ENCODE measurements around the gene GPR62. TPM values are rescaled to one million over a fixed set of nuclear protein-coding genes. Genes with fewer than 3 reads are reported as not detected.

Gene GPR62
- total and polyA plus RNA-seq, 2 experiments from 2014 or later: 0.10 to 0.38 TPM

- H3K4me3 Mint-ChIP-seq: no peak overlapping the region; the same call in 1 of the 3 replicates
- peaks cover 24% of the 10 kb centered on the region for H3K27me3 Mint-ChIP-seq (ENCODE audit: insufficient read depth, low read depth, poor library complexity)
- ATAC-seq (peak; percentile 1; the same call in 2 of the 3 replicates), DNase-seq (ENCODE audit: low spot score) (no peak)
- no peaks in the 10 kb centered on the region for H3K9me2 ChIP-seq (ENCODE audit: insufficient read depth)
- TF ChIP-seq JUNB (IDR thresholded peaks at IDR 0.05; ENCODE audit: unreplicated experiment): no peak
- no peak for TF ChIP-seq REST (IDR thresholded peaks at IDR 0.05; ENCODE audit: unreplicated experiment)
- TF ChIP-seq STAT1 (IDR thresholded peaks at IDR 0.05; ENCODE audit: unreplicated experiment): no peak
- no peaks in the 10 kb centered on the region for H3K79me2 ChIP-seq (replicated peaks; ENCODE audit: insufficient read depth)
- H3K4me2 ChIP-seq: no peak overlapping the region
- H3K27ac ChIP-seq (ENCODE audit: low read depth): no peak overlapping the region
- no peaks in the 10 kb centered on the region for H3K9me3 Mint-ChIP-seq
- H2AFZ ChIP-seq: no peak overlapping the region
- no peaks in the 10 kb centered on the region for H3K36me3 ChIP-seq (ENCODE audit: insufficient read depth)
- peaks cover 66% of the 10 kb centered on the region for H3K4me1 Mint-ChIP-seq
- no peaks in the 10 kb centered on the region for H4K20me1 ChIP-seq (replicated peaks; ENCODE audit: insufficient read depth)
- H3K4me1 ChIP-seq (ENCODE audit: insufficient read depth): peaks cover 30% of the 10 kb centered on the region; the same call in 1 of the 2 replicates
- peaks cover 3% of the 10 kb centered on the region; the same call in 1 of the 2 replicates for H3F3A ChIP-seq (replicated peaks; ENCODE audit: low read depth)
- H3K27ac Mint-ChIP-seq: no peak overlapping the region
- no peaks in the 10 kb centered on the region for H3K27me3 ChIP-seq (ENCODE audit: insufficient read depth)
- H3K4me3 ChIP-seq: no peak overlapping the region
- H3K36me3 Mint-ChIP-seq (ENCODE audit: low read depth): no peaks in the 10 kb centered on the region
These were observed 47.6 kb downstream of the GPR62 start for GRCh38 chr3:52002748-52003147.

GRCh38 chr3:52004163-52004787, 49.1 kb downstream of the GPR62 start:
- H3K27me3 Mint-ChIP-seq (ENCODE audit: insufficient read depth, low read depth, poor library complexity): peaks cover 22% of the 10 kb centered on the region
- no peak overlapping the region for H3K4me3 ChIP-seq
- DNase-seq (ENCODE audit: low spot score): peak; percentile 81
- H3K27ac Mint-ChIP-seq: no peak overlapping the region
- H3K36me3 Mint-ChIP-seq (ENCODE audit: low read depth): no peaks in the 10 kb centered on the region
- 0 out of 2 replicates have a peak overlapping the region, but pooled peaks have one; percentile 26 for H3K4me2 ChIP-seq
- peaks cover 30% of the 10 kb centered on the region; the same call in 1 of the 2 replicates for H3K4me1 ChIP-seq (ENCODE audit: insufficient read depth)
- H3K9me2 ChIP-seq (ENCODE audit: insufficient read depth): no peaks in the 10 kb centered on the region
- H3K36me3 ChIP-seq (ENCODE audit: insufficient read depth): no peaks in the 10 kb centered on the region
- H3K27me3 ChIP-seq (ENCODE audit: insufficient read depth): no peaks in the 10 kb centered on the region
- H2AFZ ChIP-seq: no peak overlapping the region
- no peaks in the 10 kb centered on the region for H3K79me2 ChIP-seq (replicated peaks; ENCODE audit: insufficient read depth)
- no peak overlapping the region for H3K27ac ChIP-seq (ENCODE audit: low read depth)
- no peaks in the 10 kb centered on the region; the same call in 1 of the 2 replicates for H3F3A ChIP-seq (replicated peaks; ENCODE audit: low read depth)
- TF ChIP-seq EZH2 (IDR thresholded peaks at IDR 0.05; ENCODE audit: low read depth, unreplicated experiment): no peak
- peak; percentile 64 to 95 for TF ChIP-seq CTCF (conservative IDR thresholded peaks at IDR 0.05; ENCODE audit: low read depth in 2 of 2)
- TF ChIP-seq NANOG (IDR thresholded peaks at IDR 0.05; ENCODE audit: borderline replicate concordance): no peak
- H3K4me1 Mint-ChIP-seq: peaks cover 60% of the 10 kb centered on the region
- H3K9me3 Mint-ChIP-seq: no peaks in the 10 kb centered on the region
- peak; percentile 57 for ATAC-seq
- H3K4me3 Mint-ChIP-seq: no peak overlapping the region; the same call in 2 of the 3 replicates
- no peaks in the 10 kb centered on the region for H4K20me1 ChIP-seq (replicated peaks; ENCODE audit: insufficient read depth)
